Heart left ventricle (tissue), 13 donors: ENCODE measurements around the gene SGF29.

Experiments
- POLR2A ChIP-seq, 2 donors: fragments of 450-650 bp; IDR thresholded peaks; one replicate each; pipeline ENCODE4 v1.6.1; 2017; ENCODE audit warnings: antibody characterized with exemption in 2 of 2, mild to moderate bottlenecking in 2 of 2, moderate library complexity in 2 of 2
- TF ChIP-seq, protein P1 (sequence below), 12 donors: fragments of 200-600 bp; sonication (generic) in 4 of 12; IDR thresholded peaks; one replicate each; pipeline versions ENCODE4 v1.5.0 to v1.8.0; 2018 to 2022; ENCODE audit warnings: antibody characterized with exemption in 12 of 12, mild to moderate bottlenecking in 5 of 12
- donor health status: ischemic (EF 13 %, LVEDD 7.1; RV severe dilation, severe dysfunction).
- donor health status: DM: no; HTN: yes; CAD: no.
- donor health status: DM: no; HTN: no; CAD: no.
- donor health status: ischemic (EF 25% LVEDD 6.9; RV normal size, moderate dysfunction).
- donor health status: ischemic (EF 25% LVEDD 5.7; RV mildly dilated, moderate dysfunction).
- donor health status: ischemic (EF 35%, LVEDD 5.7; RV mildly dilated, moderate dysfunction).
- donor health status: nonischemic (EF 11% LVEDD 7.7; RV severe dilation, severe dysfunction).
- donor health status: DM: yes; HTN: yes; CAD: no.
- donor health status: PGD.
- donor health status: ischemic (EF 29% LVEDD 5.4; RV normal size, mild dysfunction).
- donor health status: nonischemic (EF 23%, LVEDD 6.1; RV moderate dilation, normal function).

DNA sequence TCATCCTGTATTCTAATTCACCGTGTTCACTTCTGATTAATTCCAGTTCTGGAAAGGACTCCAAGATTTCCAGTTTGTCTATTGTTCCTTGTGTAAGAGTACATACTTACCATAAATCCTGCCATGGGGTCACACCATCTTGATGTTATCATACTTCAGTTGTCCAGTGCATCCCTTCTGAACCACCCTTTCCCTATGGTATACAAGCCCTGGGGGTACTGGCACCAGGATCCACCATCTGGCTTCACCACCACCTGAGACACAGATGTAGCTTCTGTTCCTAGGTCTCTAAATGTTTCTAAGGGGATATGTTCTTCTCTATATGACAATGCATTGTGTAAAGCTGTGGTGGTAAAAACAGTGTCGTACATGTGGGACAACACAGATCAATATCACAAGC lies 21.2 kb downstream of the SGF29 start:
- TF ChIP-seq, protein P1, sequence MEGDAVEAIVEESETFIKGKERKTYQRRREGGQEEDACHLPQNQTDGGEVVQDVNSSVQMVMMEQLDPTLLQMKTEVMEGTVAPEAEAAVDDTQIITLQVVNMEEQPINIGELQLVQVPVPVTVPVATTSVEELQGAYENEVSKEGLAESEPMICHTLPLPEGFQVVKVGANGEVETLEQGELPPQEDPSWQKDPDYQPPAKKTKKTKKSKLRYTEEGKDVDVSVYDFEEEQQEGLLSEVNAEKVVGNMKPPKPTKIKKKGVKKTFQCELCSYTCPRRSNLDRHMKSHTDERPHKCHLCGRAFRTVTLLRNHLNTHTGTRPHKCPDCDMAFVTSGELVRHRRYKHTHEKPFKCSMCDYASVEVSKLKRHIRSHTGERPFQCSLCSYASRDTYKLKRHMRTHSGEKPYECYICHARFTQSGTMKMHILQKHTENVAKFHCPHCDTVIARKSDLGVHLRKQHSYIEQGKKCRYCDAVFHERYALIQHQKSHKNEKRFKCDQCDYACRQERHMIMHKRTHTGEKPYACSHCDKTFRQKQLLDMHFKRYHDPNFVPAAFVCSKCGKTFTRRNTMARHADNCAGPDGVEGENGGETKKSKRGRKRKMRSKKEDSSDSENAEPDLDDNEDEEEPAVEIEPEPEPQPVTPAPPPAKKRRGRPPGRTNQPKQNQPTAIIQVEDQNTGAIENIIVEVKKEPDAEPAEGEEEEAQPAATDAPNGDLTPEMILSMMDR (IDR thresholded peaks at IDR 0.05): no peak
- TF ChIP-seq POLR2A (IDR thresholded peaks at IDR 0.05): no peak
